ENCODE data around the gene COX6A2. TPM values are rescaled to one million over a fixed set of nuclear protein-coding genes. Genes with fewer than 3 reads are reported as not detected.

COX6A2 gene
- total and polyA plus RNA-seq, 2 donors (not counting 3 experiments of a cell fraction or from before 2014, with no cell fraction given) = not detected

DNA sequence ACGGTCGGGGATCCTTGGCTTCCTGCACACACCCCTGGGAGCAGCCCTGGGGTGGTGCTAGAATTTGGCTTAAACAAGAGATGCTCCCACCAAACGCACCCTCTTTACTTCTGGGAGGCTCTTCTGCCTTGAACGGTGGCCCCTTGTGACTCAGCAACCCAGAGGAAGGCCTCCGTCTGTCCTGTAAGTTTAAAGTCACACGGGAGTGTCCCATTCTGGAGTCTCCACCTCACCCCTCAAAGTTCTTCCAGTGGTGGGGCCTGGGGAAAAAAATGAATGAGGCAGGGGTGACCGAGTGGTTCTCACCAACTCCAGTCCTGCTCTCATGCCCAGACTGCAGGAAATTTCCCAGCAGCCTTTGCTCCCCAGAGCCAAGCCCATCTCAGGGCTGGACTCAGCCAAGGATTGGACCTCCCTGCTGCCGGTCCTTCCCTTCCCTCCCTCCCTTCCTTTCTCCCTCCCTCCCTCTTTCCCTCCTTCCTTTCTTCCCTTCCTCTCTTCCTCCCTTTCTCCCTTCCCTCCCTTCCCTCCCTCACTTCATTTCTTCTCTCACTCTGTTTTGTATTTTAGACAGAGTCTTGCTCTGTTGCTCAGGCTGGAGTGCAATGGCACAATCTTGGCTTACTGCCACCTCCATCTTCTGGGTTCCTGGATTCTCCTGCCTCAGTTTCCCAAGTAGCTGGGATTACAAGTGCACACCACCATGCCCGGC lies 23.7 kb downstream of the COX6A2 start:
- POLR2A ChIA-PET = no interaction called here
- H3K27me3 ChIP-seq (ENCODE audit: control insufficient read depth in 2 of 2, insufficient read depth in 2 of 2, low read length in 2 of 2) = no peaks in the 10 kb centered on the region
- CTCF ChIA-PET = no interaction called here

More for the DNA sequence above, 23.7 kb downstream of the COX6A2 start:
- Histone ChIP-seq H3K4me3 (replicated peaks in 1 of 3; ENCODE audit: insufficient read depth in 1 of 3, low read depth in 1 of 3, low read length in 3 of 3) (no peak overlapping the region), H3K9me3 (replicated peaks; ENCODE audit: control insufficient read depth, insufficient read depth, low read length) (no peaks in the 10 kb centered on the region), H3K36me3 (ENCODE audit: control insufficient read depth in 2 of 2, extremely low read depth in 1 of 2, insufficient read depth in 2 of 2, low read length in 2 of 2) (no peaks in the 10 kb centered on the region), H3K9me1 (replicated peaks; ENCODE audit: control insufficient read depth, extremely low read depth, insufficient read depth, low read length) (no peaks in the 10 kb centered on the region), H3K4me2 (ENCODE audit: insufficient read depth, low read length) (no peak overlapping the region), H2AFZ (ENCODE audit: low read depth, low read length) (no peak overlapping the region), H3K9ac (replicated peaks; ENCODE audit: extremely low read depth, insufficient read depth, low read length) (no peak overlapping the region), H4K20me1 (replicated peaks; ENCODE audit: control insufficient read depth, extremely low read depth, insufficient read depth, low read length) (no peaks in the 10 kb centered on the region), H3K4me1 (ENCODE audit: control insufficient read depth, extremely low read depth, insufficient read depth, low read length) (no peaks in the 10 kb centered on the region), H3K27ac (ENCODE audit: insufficient read depth, low read depth, low read length) (no peak overlapping the region), H3K79me2 (ENCODE audit: control insufficient read depth, insufficient read depth, low read length) (no peaks in the 10 kb centered on the region)
- dilution Hi-C loops (cut with MboI; ENCODE audit: extremely low pct_ligation_motif_present, low sequenced_read_pairs) (no loop called here), intact Hi-C loops (cut with micrococcal nuclease) (no loop called here)
- FAIRE-seq (no peak), DNase-seq (ENCODE audit: low read depth, low spot score) (no peak)
- no TSS peak for BruUV-seq (replicated peaks)
- TF ChIP-seq POLR2A (IDR thresholded peaks at IDR 0.05; ENCODE audit: low read depth, low read length) = no peak
- TF ChIP-seq, protein P1, sequence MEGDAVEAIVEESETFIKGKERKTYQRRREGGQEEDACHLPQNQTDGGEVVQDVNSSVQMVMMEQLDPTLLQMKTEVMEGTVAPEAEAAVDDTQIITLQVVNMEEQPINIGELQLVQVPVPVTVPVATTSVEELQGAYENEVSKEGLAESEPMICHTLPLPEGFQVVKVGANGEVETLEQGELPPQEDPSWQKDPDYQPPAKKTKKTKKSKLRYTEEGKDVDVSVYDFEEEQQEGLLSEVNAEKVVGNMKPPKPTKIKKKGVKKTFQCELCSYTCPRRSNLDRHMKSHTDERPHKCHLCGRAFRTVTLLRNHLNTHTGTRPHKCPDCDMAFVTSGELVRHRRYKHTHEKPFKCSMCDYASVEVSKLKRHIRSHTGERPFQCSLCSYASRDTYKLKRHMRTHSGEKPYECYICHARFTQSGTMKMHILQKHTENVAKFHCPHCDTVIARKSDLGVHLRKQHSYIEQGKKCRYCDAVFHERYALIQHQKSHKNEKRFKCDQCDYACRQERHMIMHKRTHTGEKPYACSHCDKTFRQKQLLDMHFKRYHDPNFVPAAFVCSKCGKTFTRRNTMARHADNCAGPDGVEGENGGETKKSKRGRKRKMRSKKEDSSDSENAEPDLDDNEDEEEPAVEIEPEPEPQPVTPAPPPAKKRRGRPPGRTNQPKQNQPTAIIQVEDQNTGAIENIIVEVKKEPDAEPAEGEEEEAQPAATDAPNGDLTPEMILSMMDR (IDR thresholded peaks at IDR 0.05; ENCODE audit: extremely low read depth in 1 of 2, insufficient read depth in 1 of 2, low read depth in 1 of 2, low read length in 2 of 2) = no peak
- TF ChIP-seq, protein P2, sequence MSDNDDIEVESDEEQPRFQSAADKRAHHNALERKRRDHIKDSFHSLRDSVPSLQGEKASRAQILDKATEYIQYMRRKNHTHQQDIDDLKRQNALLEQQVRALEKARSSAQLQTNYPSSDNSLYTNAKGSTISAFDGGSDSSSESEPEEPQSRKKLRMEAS (IDR thresholded peaks at IDR 0.05; ENCODE audit: insufficient read depth, insufficient read length) = no peak
- TF ChIP-seq MYC (IDR thresholded peaks at IDR 0.05; ENCODE audit: low read depth, low read length) = no peak
- no peak for TF ChIP-seq EZH2 (IDR thresholded peaks at IDR 0.05; ENCODE audit: borderline replicate concordance, low read depth, low read length, severe bottlenecking)
- TF ChIP-seq POLR2AphosphoS5 (IDR thresholded peaks at IDR 0.05; ENCODE audit: insufficient read depth, low read depth, low read length) = no peak
- no peak for TF ChIP-seq GATA2 (IDR thresholded peaks at IDR 0.05; ENCODE audit: insufficient read depth, insufficient read length, low read depth, low read length)
- TF ChIP-seq JUN (IDR thresholded peaks at IDR 0.05; ENCODE audit: borderline replicate concordance, insufficient read depth, insufficient read length, low read depth) = no peak
- no peak for TF ChIP-seq FOS (IDR thresholded peaks at IDR 0.05; ENCODE audit: borderline replicate concordance, insufficient read depth, low read length)
